ENCODE measurements around the gene DSC2. TPM values are rescaled to one million over a fixed set of nuclear protein-coding genes. Genes with fewer than 3 reads are reported as not detected.

The DSC2 gene
- total RNA-seq, 2 experiments from 2014 or later: not detected

DNA sequence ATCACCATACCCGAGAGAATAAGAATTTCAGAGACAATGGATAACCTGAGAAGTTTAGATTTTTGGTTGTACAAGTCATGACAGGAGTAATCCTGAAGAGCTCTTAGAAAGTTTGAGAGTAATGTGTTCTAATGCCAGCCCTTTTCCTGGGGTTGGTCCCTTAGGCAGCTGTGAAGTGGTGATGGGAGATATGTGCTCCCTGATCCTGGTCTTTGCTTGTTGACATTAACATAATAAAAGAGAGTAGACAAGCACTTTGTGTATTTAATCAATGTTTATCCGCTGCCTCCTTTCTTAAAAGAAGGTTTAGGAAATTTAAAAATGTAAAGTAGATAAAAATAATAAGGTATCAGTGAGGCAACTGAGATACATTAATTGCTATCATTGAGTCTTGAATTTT, 45.9 kb downstream of the DSC2 start:
- no peak overlapping the region for H3K27ac Mint-ChIP-seq
- intact Hi-C loops (cut with micrococcal nuclease): no loop called here
- H3K4me1 Mint-ChIP-seq (ENCODE audit: low read depth): no peaks in the 10 kb centered on the region
- H3K27me3 Mint-ChIP-seq: no peaks in the 10 kb centered on the region
- ChIA-PET POLR2A (no interaction called here), CTCF (no interaction called here)
- H3K9me3 Mint-ChIP-seq: peaks cover 6% of the 10 kb centered on the region
- H3K36me3 Mint-ChIP-seq: no peaks in the 10 kb centered on the region
- H3K4me3 Mint-ChIP-seq: no peak overlapping the region
- DNase-seq: no peak

DNA sequence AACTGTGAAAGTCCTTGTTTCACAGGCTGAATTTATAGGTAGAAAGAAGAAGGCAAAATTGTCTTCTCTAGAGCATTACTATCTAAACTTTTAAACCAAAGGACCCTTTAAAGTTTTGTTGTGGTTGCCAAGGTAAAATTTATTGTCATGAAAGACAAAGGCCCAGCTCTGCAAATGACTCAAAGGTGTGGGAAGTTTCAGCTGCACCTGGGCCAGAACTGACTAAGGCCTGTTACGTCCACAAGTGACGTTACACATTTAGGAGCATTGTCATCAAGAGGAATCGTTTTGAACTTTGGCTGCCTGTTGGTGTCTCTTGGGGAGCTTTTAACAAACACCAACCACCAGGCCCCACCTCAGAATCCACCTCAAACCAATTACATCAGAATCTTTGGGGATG, 51.6 kb downstream of the DSC2 start:
- POLR2A ChIA-PET: no interaction called here
- intact Hi-C loops (cut with micrococcal nuclease): no loop called here
- H3K4me1 Mint-ChIP-seq (ENCODE audit: low read depth): no peaks in the 10 kb centered on the region
- no peak overlapping the region for H3K27ac Mint-ChIP-seq
- H3K36me3 Mint-ChIP-seq: no peaks in the 10 kb centered on the region
- CTCF ChIA-PET: no interaction called here
- H3K9me3 Mint-ChIP-seq: peaks cover 6% of the 10 kb centered on the region
- DNase-seq: no peak
- no peak overlapping the region for H3K4me3 Mint-ChIP-seq
- no peaks in the 10 kb centered on the region for H3K27me3 Mint-ChIP-seq

DNA sequence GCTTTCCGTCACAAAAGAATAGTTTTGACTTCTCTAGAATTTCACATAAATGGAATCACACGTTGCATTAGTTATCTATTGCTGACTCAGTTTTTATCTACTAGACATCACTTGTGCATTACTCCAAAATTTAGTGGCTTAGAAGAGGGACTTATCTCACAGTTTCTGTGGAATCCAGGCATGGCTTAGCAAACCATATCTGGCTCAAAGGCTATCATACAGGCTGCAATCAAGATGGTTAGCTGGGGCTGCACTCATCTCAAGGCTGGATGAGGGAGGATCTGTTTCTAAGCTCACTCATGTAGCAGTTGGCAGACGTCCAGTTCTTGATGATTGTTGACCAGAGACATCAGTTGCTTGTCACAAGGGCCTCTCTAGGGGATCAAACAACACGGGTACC, 53.0 kb downstream of the DSC2 start:
- CTCF ChIA-PET: no interaction called here
- Mint-ChIP-seq H3K27me3 (peaks cover 2% of the 10 kb centered on the region), H3K9me3 (peaks cover 11% of the 10 kb centered on the region), H3K27ac (no peak overlapping the region), H3K36me3 (no peaks in the 10 kb centered on the region), H3K4me1 (ENCODE audit: low read depth) (no peaks in the 10 kb centered on the region), H3K4me3 (no peak overlapping the region)
- DNase-seq: no peak
- POLR2A ChIA-PET: no interaction called here
- intact Hi-C loops (cut with micrococcal nuclease): no loop called here

DNA sequence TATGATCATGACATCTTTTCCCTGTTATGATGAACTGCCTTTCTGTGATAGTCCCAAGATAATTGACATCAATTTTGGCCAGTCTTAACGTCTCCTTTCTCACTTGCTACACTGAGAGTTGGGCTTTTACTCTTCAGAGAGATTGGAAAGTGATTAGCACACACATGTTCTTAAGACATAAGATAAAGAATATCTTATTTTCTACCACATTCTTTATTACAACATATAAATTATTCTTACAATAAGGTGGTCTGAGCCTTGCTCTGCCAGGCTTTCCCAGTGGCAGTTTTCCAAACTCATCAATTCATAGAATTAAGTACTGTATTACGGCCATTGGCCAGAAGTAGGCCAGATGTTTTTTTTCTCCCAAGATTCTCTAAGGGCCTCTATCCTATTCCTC, 54.0 kb downstream of the DSC2 start:
- intact Hi-C loops (cut with micrococcal nuclease): no loop called here
- H3K4me1 Mint-ChIP-seq (ENCODE audit: low read depth): no peaks in the 10 kb centered on the region
- peaks cover 2% of the 10 kb centered on the region for H3K36me3 Mint-ChIP-seq
- no peak overlapping the region for H3K4me3 Mint-ChIP-seq
- no peak for DNase-seq
- H3K27me3 Mint-ChIP-seq: peaks cover 11% of the 10 kb centered on the region
- no peak overlapping the region for H3K27ac Mint-ChIP-seq
- POLR2A ChIA-PET: no interaction called here
- H3K9me3 Mint-ChIP-seq: peaks cover 15% of the 10 kb centered on the region
- CTCF ChIA-PET: no interaction called here

DNA sequence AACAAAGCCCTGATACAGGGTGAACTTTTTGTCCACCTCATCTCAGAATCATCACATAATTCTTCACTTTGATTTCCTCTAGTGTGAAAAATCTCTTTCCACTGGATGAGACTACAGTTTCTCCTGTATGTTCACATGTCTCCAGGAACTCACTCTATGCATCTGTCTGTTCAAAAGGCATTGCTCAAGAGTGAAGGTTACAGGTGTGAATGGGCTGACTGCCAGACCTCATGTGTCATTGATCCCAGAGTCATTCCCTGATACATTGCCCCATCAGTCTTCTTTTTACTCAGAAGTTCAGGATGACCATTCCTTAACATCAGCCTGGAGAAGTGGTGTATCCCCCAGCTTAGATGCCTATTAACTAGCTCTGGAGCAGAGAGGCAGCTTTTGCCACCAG, 55.3 kb downstream of the DSC2 start:
- peaks cover 8% of the 10 kb centered on the region for H3K36me3 Mint-ChIP-seq
- H3K27me3 Mint-ChIP-seq: peaks cover 18% of the 10 kb centered on the region
- no peak overlapping the region for H3K4me3 Mint-ChIP-seq
- DNase-seq: no peak
- no peaks in the 10 kb centered on the region for H3K4me1 Mint-ChIP-seq (ENCODE audit: low read depth)
- intact Hi-C loops (cut with micrococcal nuclease): no loop called here
- POLR2A ChIA-PET: no interaction called here
- H3K9me3 Mint-ChIP-seq: peaks cover 15% of the 10 kb centered on the region
- H3K27ac Mint-ChIP-seq: no peak overlapping the region
- CTCF ChIA-PET: no interaction called here

DNA sequence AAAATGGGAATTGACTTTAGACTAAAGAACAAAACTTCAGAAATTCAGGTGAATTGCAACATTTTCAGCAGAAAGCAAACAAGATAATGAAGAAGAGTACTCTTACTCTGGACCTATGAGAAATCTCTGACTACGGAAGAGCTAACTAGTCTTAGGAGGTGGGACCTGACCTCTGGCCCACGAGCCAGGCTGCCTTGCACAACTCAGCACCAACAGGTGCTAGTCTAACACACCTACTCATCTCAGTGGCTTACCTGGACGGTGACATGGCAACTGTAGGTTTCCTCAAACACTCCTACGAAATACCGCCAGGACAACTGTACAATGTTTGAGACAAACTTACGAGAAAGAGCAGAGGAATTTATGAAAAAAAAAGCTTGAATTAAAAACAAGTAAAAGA, 56.6 kb downstream of the DSC2 start:
- no peak for DNase-seq

DNA sequence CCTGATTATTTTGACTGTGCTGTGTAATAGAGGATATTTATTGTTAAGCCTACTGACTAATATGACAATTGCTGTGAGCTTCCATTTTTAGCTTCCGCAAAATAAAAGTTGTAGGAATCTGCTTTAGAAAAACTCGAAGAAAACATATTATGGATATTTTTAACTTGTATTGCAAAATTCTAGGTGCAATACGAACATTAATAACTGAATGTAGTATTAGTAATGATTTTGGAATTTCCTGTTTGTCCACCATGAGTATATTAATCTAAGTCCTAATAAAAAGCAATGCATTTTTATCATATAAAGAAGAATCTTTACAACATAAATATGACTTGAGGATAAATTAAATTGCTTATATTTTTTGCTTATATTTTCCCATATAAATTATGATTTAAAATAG, 57.3 kb downstream of the DSC2 start:
- H3K27ac Mint-ChIP-seq: no peak overlapping the region
- H3K4me3 Mint-ChIP-seq: no peak overlapping the region
- peaks cover 21% of the 10 kb centered on the region for H3K9me3 Mint-ChIP-seq
- ChIA-PET CTCF (no interaction called here), POLR2A (no interaction called here)
- intact Hi-C loops (cut with micrococcal nuclease): no loop called here
- peaks cover 32% of the 10 kb centered on the region for H3K27me3 Mint-ChIP-seq
- H3K4me1 Mint-ChIP-seq (ENCODE audit: low read depth): no peaks in the 10 kb centered on the region
- DNase-seq: no peak
- H3K36me3 Mint-ChIP-seq: peaks cover 12% of the 10 kb centered on the region

More for the DNA sequence above, 56.6 kb downstream of the DSC2 start:
- H3K9me3 Mint-ChIP-seq: peaks cover 21% of the 10 kb centered on the region
- H3K27me3 Mint-ChIP-seq: peaks cover 30% of the 10 kb centered on the region
- CTCF ChIA-PET: no interaction called here
- H3K27ac Mint-ChIP-seq: no peak overlapping the region
- H3K4me3 Mint-ChIP-seq: no peak overlapping the region
- intact Hi-C loops (cut with micrococcal nuclease): no loop called here
- H3K4me1 Mint-ChIP-seq (ENCODE audit: low read depth): no peaks in the 10 kb centered on the region
- POLR2A ChIA-PET: no interaction called here
- peaks cover 12% of the 10 kb centered on the region for H3K36me3 Mint-ChIP-seq

DNA sequence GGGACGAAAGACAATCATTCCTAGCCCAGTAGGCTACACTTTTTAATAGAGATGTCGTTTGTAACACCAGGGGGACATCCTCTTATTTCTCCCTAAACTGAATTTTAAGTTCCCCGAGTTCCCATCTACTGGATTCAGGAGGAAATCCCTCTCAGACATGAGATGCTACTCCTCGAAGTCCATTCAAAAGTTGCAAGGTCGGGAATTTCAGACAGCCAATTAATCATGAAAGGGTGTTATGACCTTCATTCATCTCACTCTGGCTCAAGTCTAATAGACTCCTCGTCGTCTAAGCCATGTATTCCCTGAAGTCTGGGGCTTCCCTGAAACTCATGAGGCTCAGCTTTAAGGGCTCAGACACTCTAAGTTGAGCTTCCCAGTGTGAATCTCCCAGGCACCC, 58.5 kb downstream of the DSC2 start:
- intact Hi-C loops (cut with micrococcal nuclease): no loop called here
- no peaks in the 10 kb centered on the region for H3K4me1 Mint-ChIP-seq (ENCODE audit: low read depth)
- H3K4me3 Mint-ChIP-seq: no peak overlapping the region
- peaks cover 21% of the 10 kb centered on the region for H3K9me3 Mint-ChIP-seq
- H3K27ac Mint-ChIP-seq: no peak overlapping the region
- no peak for DNase-seq
- peaks cover 35% of the 10 kb centered on the region for H3K27me3 Mint-ChIP-seq
- POLR2A ChIA-PET: no interaction called here
- peaks cover 12% of the 10 kb centered on the region for H3K36me3 Mint-ChIP-seq
- CTCF ChIA-PET: no interaction called here

DNA sequence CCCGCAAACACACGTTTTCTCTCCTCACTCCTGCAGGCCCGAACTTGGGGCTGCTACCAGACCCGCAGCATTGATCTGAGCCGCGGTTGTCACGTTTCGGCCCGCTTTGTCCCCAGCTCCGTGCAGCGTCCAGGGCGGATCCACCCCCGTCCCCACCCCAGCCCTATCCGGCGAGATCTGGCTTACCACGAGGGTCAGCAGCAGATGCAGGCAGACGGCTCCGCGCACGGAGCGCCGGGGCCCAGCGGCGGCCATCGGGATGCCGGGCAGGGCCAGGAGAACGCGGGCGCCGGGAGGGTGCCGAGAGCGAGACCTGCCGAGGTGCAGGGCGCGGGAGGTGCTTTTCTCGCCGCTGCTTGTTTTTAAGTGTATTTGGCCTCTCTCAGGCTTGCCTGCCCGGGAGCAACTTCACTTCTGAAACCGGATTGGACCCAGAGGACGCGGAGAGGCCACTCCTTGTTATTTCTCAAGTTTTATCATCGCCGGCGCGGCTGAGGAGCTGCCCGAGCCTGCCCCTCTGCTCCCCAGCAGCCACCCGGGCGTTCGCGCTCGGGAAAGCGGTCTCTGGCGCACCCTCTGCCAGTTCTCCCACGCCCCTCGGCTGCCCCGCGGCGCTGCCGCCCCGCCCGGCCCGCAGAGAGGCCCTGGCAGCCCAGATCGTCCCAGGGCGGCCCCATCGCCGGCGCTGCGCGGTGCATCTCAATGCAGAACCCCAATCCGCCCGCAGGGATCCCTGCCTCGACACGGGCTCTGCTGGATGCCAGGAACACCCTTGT, 59.6 kb downstream of the DSC2 start, which contains the start of gene DSC3:
Gene DSC3, minus strand, starts transcription at position 337 of the 776 bp plus-strand sequence. Its CDS starts 82 bp downstream, at position 255.
- Mint-ChIP-seq H3K4me3 (peak within 1 kb of the TSS; percentile 12), H3K27ac (no peak within 1 kb of the TSS), H3K27me3 (peaks cover 35% of the 10 kb centered on the region), H3K9me3 (peaks cover 21% of the 10 kb centered on the region), H3K4me1 (ENCODE audit: low read depth) (no peaks in the 10 kb centered on the region), H3K36me3 (peaks cover 12% of the 10 kb centered on the region)
- ChIA-PET CTCF (no interaction called here), POLR2A (interaction anchor here (0.6 kb wide), 1 partner anchor 1830 kb away, joined by 3 read pairs; no protein-coding TSS in a partner anchor)
- intact Hi-C loops (cut with micrococcal nuclease): no loop called here
- DNase-seq: no peak

DNA sequence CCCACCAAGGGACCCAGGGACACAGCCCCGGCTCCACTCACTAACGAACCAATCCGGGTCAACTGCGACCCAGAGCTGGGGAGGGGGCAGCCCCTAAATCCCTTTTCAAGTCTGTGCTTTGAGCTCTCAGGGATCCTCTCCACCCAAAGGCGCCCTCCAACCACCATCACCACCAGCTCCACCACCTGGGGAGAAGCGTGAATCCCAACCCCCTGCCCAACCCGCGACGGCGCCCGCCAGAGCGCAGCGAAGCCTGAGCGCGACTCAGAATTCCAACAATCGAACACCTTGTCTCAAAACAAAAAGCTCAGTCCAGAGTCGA, 60.2 kb downstream of the DSC2 start:
- ChIA-PET CTCF (no interaction called here), POLR2A (interaction anchor here (0.6 kb wide), 1 partner anchor 1831 kb away, joined by 3 read pairs; no protein-coding TSS in a partner anchor)
- Mint-ChIP-seq H3K4me1 (ENCODE audit: low read depth) (no peaks in the 10 kb centered on the region), H3K36me3 (peaks cover 12% of the 10 kb centered on the region), H3K9me3 (peaks cover 21% of the 10 kb centered on the region), H3K27ac (no peak overlapping the region), H3K4me3 (peak overlapping the region; percentile 12), H3K27me3 (peaks cover 35% of the 10 kb centered on the region)
- intact Hi-C loops (cut with micrococcal nuclease): no loop called here
- no peak for DNase-seq

DNA sequence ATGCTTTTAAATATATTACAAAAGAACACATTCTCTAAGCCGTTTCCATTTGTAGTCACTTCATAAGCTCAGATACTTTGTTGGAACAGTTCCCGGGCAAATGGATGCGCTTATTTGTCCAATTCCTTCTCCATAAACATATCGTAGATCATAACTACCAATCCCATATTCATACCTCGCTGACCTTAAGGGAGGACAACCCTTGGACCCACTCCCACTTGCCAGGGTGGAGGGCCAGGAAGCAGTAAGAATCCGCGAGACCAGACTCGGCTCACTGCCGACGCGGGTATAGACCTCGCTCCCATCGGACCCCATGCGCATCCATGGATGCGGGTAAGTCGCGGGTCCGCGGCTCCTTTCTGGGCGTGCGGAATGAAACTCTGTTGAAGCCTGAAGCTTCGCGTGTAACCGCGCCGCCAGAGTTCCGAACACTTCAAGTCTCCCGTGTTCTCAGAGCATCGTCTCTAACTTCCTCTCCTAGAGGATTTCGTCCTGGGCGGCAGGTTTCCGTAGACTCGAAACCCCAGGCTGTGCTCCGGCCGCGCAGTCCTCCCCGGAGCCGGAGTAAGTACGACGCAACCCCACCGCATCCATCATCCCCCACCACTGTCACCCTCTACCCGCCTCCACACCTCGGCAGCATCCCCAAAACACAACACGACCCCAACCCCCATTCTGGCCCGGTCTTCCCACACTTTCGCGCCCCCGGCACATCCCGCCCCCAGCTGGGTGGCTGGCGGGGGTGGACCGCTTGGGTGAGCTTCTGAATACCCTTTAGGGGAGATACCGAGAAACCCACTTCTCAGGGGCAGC, 60.7 kb downstream of the DSC2 start:
- Mint-ChIP-seq H3K9me3 (peaks cover 19% of the 10 kb centered on the region), H3K27ac (no peak overlapping the region), H3K27me3 (peaks cover 35% of the 10 kb centered on the region), H3K4me3 (peak overlapping the region; percentile 12), H3K36me3 (peaks cover 12% of the 10 kb centered on the region), H3K4me1 (ENCODE audit: low read depth) (no peaks in the 10 kb centered on the region)
- intact Hi-C loops (cut with micrococcal nuclease): no loop called here
- ChIA-PET CTCF (no interaction called here), POLR2A (no interaction called here)
- DNase-seq: no peak

DNA sequence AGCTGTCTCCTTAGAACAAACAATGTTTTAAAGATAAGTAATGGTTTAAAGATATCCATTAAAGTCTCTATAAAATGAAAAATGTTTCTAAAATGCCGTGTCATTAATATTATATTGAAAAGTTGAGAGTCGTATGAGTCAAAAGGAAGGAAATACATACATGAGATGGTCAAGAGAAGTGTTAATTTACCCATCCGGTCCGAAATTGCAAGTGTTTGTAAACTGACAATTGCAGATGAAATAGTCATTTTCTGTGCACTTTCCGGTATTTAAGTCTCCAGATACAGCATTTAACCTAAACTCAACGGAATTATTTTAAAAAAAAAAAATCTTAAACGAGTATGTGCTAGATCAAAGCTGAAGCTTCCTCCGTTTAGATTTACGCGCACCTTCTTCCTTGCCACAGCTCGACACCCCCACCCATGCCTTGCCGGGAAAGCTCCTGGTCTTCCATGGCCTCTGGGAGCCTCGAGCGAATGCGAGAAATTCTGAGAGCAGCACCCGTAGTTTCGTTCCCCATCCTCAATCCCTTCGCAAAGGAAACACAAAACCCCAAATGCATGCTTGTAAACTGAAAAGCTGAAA, 61.4 kb downstream of the DSC2 start:
- POLR2A ChIA-PET: no interaction called here
- Mint-ChIP-seq H3K27ac (no peak overlapping the region), H3K4me3 (no peak overlapping the region), H3K4me1 (ENCODE audit: low read depth) (no peaks in the 10 kb centered on the region), H3K9me3 (peaks cover 16% of the 10 kb centered on the region), H3K36me3 (peaks cover 12% of the 10 kb centered on the region), H3K27me3 (peaks cover 35% of the 10 kb centered on the region)
- no peak for DNase-seq
- CTCF ChIA-PET: no interaction called here
- intact Hi-C loops (cut with micrococcal nuclease): no loop called here

Measured in activated CD4-positive, alpha-beta memory T cell treated with anti-CD3 and anti-CD28 coated beads for 36 hours (primary cell).